GM19025 (cell line): ENCODE results near the gene CNTN4.

Experiments used
- ATAC-seq: cut with Tn5 transposase; IDR thresholded peaks from one replicate; pipeline ENCODE4 v1.9.1; 2021; ENCODE audit warnings: mild to moderate bottlenecking, low read depth, moderate library complexity; ENCODE audit not compliant: unreplicated experiment

The CNTN4 gene

DNA sequence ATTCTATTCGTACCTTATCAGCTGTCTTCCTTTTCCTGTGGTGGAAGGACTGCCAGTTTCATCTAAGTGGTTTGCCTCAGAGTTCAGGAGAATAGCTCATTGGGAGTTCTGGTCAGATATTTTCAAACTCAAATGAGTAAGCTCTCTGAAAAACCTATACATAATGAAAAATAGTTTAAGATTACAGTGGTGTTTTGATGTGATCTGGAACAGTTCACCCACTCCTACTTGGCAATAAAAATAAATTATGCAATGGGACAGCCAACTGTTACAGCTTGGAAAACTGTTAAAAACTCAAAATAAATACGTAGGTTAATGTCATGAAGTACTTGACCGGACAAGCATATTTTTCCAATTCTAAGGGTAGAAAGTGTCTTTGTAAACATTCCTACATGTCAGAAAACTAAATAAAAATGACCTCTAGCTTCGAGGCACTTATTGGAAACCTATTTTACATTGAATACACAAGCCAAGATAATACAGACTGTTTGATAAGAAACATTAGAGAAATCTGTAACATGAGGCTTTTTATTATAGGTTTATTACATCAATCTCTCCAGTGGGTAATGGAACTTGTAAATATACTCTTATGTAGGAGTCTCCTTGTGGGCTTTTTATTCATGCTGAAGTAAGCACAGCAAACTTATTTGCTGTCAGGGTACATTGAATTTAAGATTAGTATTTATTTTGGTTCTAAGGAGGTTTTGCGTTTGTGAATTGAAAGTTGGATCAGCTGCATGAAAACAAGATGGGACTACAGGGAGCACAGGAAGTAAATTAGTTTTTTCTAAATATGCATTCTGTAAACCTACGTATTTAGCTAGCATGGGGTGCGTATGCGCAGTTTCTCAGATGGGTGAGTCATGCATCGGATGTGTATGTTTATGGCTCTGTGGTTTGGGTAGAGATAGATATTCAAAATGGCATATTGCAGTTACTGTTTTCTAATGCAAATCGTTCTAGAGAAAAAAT, 558.4 kb downstream of the CNTN4 start:
- ATAC-seq = no peak

DNA sequence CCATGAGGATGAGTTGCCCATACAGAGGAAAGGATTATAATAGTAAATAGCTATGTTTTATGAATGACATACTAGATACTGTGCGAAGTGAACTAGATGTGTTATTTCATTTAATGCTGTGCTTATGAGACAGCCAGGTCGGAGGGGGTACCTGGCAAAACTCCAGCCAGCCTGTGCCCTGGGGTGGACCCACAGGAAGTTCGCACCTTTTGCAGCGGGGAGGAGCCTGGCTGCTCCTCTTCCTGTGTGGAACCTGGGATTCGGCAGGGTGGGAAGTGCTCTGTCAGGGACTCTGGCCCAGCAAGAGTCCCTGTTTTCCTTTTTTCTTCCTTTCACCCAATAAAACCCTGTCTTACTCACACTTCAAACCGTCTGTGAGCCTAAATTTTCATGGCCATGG, 559.3 kb downstream of the CNTN4 start:
- ATAC-seq = no peak

DNA sequence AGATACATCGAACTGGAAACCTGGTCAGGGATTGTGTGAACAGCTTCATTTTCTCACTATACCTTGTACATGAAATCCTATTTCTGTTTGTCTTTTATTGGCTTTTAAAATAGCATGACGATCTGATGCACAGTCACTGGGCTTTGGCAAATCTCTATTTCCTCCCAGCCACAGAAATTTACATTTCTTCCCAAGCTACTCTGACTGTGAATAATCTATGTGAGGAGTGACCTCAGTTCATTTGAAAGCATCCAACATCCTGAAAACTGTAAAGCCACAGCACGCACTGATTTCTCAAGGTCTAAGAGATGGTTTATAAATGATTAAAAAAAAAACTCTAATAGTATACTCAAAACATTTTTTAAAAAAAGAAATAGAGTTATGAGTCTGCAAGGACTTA, 561.2 kb downstream of the CNTN4 start:
- ATAC-seq = no peak

DNA sequence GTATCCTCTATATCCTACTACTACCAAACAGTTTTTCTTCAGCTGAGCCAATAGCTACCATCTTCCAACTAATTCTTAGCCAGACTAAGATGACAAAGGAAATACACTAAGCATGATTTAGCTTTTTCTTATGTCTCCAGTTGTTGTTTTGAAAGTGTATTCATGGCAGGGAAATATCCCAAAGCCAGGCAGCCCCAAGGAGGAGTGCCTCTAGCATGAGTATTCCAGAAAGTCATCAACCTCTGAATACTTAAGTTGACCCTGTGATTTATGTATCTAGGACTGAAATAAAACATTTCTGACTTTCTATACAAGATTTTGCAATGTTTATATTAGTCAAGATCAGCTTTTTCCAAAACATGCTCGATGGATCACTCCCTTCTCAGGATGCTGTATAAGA, 562.4 kb downstream of the CNTN4 start:
- no peak for ATAC-seq

DNA sequence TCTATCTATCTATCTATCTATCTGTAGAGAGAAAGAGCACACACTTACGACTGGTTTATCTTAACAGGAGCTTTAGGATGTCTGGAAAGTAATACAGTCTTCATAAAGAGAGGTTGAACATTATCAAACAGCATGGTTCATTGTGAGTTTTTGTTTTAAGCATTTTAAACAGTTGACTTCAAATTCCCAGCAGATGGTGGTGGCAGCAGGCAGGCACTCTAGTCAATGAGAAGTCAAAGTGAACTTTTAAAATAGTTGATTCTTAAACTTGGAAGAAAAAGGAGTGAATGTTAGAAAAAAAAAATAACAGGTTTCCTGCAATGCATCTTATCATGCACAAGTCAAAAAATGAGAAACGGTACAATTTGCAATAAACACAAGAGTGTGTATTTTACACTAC, 578.8 kb downstream of the CNTN4 start:
- no peak for ATAC-seq

DNA sequence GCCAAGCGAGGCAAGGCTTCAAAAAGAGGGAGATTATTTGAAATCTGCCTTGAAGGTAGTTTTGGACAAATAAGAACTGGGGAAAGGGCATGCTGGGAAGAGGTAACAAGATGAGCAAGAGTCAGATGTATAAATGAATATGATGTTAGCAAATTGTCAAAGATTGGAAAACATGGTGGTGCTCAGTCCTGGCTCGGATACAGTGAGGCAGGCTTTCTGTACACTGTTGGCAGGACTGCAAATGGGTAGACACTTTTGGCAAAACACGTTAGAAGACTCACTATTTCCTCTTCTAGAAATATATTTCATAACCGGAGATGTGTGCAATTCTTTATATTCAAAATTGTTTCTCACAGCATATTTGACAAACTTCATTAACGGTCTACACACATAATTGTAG, 581.6 kb downstream of the CNTN4 start:
- no peak for ATAC-seq

DNA sequence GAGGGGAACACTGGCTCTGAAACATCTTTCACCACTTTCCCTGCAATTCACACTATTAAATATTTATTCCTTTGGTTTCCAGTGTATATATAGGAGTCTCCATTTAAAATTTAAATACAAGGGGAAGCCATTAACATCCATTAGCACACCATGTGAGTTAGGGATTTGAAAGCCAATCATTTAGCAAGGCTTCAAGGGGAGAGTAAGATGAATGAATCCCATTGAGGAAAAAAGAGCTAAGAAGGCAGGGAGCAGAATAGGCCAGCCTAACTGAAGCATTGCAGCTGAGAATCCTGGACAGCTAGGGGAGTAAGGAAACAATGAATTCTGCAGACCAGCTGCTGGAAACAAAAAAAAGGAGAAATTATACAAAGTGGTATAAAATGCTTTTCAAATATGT, 585.4 kb downstream of the CNTN4 start:
- ATAC-seq = no peak

DNA sequence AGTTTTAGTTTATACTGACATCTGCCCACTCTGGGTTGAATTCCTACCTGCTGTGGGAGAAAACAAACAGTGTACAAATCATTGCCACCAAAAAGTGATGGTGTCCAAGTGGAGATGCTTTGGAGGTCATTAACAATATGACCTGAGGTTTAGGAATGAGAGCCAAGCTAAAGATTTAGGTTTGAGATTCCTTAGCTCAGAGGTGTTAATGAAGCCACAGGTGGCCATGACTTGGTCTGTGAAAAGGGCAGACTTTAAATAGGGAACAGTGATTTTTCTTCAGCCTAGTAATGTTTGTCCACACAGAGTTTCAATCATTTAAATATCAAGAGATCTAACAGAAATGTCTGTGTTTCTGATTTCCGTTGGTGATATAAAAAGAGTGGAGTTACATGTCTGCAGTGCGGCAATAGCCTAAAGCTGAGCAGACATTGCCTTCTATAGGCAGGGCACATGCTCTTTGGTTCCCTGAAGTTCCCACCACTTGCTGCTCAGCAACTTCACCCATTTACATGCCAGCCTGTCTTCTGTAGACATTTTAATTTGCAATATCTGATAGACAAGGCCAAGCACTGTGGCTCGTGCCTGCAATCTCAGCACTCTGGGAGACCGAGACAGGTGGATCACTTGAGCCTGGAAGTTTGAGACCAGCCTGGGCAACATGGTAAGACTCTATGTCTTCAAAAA, 588.3 kb downstream of the CNTN4 start:
- no peak for ATAC-seq

DNA sequence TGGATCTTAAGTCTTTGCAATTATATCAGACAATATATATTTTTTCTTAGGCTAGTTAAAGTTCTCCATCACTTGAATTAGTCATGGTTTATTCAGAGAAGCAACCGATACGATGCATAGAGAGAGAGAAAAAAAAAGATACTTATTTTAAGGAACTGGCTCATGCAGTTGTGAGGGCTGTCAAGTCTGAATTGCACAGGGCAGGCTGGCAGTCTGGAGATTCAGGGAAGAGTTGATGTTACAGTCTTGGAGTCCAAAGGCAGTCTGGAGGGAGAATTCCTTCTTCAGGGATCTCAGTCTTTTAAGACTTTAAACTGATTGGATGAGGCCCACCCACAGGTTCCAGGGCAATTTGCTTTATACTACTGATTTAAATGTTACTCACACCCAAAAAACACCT, 598.9 kb downstream of the CNTN4 start:
- no peak for ATAC-seq

DNA sequence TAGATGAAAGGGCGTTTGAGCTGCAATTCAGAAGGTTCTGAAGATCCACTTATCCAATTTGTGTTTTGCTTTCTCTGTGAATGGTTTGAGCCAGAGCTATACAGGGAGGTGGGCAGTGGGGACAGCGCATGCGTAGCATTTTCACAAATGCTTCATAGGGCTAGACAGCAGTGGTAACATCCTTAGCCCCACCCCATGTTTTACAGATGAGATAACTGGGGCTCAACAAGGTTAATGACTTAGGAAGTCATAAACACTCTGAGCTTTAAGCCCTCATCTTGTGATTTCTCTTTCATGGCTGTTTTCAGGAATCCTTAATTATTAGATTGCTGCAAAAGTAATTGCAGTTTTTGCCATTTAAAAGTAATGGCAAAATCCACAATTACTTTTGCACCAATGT, 602.8 kb downstream of the CNTN4 start:
- ATAC-seq = no peak

DNA sequence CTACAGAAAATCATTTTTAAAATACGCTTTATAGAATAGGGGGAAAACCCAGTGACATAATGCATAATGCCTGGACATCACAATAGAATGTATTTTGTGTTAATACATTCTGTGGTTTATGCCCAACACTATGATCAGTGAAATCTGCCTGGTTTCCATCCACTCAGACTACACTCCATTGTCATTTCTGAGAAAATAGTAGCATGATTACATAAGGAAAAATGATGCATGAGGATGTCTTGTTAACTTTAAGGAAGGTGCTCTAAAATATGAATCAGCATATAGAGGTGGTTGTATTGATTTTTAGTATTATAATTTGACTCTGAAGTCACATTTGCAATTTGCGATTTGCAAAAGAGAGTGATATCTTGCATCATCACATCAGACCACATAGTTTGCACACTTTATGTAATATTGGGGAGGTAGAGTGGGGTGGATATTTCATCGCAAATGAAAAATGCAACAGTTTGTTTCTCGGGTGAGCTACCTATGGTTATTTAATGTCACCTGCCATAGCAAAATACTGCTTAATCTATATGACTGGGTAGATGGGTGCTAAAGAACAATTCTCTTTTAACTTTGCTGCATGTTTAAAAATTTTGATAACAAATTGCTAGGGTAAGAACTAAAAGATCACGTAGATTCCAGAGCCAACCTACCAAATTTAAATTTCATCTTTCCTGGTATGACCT, 607.6 kb downstream of the CNTN4 start:
- ATAC-seq = no peak

DNA sequence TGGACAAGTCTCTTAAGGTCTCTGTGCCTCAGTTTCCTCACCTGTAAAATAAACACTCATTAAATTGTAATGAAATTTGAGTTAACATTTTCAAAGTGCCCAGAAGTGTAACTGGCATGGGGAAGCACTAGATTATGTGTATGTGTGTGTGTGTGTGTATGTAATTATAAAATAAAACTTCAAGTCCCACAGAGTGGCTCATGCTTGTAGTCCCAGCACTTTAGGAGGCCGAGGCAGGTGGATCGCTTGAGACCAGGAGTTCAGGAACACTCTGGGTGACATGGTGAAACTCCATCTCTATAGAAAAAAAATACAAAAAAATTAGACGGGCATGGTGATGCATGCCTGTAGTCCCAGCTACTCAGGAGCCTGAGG, 608.2 kb downstream of the CNTN4 start:
- ATAC-seq = no peak

DNA sequence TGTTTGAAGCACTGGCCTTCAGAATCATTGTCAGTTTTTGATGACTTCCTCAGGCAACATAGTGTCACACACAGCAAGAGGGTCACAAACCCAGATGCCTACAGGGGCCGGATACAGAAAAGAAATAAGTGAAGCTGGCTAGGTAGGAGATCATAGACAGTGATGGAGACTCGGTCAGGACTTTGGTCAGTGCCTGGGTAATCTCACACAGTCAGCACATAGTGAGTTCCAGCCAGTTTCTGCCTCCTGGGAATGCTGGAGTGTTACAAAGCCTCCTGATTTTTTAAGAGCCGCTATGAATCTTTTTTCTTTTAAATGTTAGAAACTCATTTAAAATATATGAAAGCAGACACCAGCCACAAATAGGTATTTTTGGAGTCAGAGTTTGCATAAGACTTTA, 612.4 kb downstream of the CNTN4 start:
- ATAC-seq = no peak

DNA sequence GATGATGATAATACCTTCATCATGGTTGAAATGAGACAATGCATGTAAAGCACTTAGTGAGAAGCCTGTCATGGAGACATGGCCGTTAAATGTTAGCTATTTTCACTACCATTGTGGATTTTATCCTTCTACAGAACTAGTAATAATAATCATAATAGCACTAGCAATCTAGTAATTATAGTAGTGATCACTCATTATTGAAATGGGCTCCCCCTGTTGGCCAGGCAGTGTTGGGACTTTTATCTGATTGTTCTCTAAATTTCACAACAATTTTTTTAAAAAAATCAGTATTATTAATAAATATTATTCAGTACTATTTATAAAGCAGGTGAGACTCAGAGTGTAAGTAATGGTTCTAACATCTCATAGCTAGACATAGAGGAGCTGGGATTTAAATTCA, 615.3 kb downstream of the CNTN4 start:
- no peak for ATAC-seq

DNA sequence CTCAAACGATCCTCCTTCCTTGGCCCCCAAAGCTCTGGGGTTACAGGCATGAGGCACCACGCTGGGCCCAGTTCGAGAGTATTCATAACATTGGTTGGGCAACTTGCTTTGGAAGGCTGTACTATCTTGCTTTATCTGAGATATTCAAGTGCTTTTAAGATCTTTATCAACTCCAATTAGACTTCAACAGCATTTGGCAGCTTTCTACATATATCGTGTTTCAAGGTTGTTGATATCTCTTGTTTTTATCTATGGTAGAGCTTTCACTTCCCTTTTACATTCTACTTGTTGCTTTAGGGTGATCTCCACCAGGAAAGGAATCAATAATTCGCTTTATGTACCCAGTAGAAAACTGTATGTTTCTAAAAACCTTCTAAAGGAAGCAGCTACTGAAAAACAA, 616.2 kb downstream of the CNTN4 start:
- ATAC-seq = no peak

DNA sequence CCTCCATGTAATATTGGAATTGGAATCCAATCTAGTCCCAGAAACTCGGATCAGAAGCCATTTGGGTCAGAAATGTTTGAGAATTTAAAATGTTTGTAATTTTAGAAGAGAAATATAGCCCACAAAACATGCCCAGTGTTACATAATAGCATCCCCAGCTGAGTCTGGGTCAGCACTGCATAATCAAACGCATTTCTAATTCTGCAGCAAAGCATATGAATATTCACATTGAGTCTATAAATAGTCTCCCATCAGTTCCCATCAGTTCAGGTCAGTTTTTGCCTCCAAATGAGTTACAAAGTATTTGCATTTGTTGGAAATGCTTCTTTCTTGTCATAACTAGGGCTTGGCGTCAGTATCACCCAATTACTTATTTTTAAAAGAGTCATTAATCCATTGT, 628.4 kb downstream of the CNTN4 start:
- no peak for ATAC-seq

DNA sequence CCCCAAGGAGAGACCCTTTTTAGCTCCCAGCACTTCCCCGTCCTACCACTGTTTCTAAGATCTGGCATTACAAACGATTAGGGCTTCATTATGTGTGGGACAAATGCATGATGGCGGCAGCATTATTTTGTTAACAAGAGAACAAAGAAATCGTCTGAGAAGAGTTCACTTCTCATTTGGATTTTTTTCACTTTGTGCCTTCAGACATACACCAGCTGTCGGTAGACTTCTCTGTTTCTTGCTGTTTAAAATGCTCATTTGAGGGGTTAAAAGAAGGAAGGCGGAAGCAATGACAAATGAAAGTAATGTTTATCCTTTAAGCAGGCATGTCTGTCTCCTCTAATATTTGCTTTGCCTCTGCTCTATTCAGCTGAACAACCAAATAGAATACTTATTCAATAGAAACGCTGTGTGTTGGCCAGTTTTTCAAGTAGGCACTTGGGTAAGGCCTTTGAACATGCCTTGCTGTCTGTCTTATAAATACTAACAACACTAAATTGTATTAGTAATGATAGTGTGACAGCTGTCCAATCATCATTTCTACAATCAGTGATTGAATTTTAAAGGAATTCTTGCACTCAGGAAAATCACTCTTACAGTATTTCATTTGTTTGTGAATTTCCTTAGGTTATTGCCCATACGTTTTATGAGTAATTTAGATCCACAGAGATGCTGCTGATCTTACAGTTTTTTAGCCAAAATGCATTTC, 629.1 kb downstream of the CNTN4 start:
- no peak for ATAC-seq

DNA sequence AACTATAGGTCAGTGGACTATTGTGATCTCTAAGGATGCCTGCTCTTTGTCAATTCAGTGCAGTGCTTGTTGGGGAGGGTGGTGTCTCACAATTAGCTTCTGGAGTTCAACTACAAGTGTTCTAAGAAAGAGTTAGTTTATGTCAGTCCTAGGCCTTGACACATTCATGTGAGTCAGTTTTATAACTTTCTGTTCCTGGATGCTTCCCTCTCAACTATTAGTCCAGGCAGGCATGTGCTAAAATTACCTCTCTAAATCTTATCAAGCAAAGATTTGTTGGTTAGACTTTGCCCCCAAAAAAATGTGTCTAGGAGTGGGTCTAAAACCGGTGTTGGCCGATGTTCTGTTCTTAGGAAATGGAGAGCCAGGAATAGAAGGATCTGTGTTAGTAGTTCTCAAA, 633.2 kb downstream of the CNTN4 start:
- ATAC-seq = no peak

DNA sequence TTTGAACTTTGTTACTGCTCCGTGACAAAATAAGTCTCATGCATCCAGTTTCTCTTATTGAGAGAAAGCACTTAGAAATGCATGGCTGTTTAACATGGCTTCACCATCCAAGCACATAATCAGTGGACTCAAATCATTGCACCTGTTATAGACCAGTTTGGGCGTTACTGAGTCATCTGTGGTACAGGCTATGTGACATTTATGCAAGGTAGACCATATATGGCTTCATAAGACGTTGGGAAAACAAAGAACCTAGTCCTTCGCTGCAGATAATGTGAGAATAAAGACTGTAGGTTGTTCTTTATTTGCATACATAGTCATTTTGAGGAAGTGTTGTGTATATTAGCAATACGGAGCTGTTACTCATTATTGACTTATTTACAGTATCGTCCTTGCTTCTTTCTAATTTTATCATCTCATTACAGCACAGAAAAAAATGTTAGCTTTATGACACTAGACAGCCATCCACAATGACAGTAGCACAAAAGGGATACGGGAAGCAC, 636.8 kb downstream of the CNTN4 start:
- ATAC-seq = no peak

DNA sequence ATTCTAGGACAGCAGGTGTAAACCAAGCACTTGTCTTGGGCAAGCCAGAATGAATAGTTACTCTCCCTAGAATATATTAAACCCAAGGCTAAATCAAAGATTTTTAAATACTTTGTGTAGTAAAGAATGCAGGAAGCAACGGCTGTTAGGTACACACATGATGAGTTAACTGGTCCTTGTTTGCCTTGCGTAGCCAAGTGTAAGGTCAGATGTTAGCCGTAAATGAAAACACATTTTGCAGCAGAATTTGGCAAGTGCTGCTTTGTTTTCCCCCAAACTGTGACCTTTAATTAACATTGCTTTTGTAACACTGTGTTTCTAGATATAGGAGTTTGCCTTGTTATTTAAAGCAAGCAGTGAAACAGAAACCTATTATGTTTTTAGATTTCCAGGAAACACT, 642.9 kb downstream of the CNTN4 start:
- no peak for ATAC-seq
